ENCODE data around the gene FBXW11. TPM values are rescaled to one million over a fixed set of nuclear protein-coding genes. Genes with fewer than 3 reads are reported as not detected.

The FBXW11 gene
- total RNA-seq, 4 donors from 2014 or later = 35.9 to 111 (median 63.7) TPM

DNA sequence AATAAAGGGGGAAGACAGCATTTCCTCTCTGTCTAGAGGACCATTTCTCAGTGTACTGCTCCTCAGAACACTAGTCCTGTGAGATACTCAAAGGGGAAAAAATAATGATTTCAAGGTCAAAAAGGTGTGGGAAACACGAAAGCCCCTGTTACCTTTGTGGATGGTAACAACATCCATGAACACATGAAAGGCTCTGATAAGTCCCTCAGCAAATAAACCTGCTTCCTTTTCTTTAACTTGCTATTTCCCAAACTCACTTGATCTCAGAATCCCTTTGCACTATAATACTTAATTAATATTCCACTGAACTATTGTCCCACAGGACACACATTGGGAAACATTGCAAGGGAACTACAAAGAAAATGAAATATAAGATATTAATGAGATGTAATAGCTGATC, 155.2 kb downstream of the FBXW11 start:
- Histone ChIP-seq H3K9me3 (no peaks in the 10 kb centered on the region), H3K4me3 (no peak overlapping the region), H3K27ac (no peak overlapping the region), H3K36me3 (no peaks in the 10 kb centered on the region), H3K4me1 (no peaks in the 10 kb centered on the region), H3K27me3 (no peaks in the 10 kb centered on the region)
- DNase-seq = no peak
- intact Hi-C loops (cut with DNase I; ENCODE audit: low total_unique reads) = no loop called here
- TF ChIP-seq, protein P1, sequence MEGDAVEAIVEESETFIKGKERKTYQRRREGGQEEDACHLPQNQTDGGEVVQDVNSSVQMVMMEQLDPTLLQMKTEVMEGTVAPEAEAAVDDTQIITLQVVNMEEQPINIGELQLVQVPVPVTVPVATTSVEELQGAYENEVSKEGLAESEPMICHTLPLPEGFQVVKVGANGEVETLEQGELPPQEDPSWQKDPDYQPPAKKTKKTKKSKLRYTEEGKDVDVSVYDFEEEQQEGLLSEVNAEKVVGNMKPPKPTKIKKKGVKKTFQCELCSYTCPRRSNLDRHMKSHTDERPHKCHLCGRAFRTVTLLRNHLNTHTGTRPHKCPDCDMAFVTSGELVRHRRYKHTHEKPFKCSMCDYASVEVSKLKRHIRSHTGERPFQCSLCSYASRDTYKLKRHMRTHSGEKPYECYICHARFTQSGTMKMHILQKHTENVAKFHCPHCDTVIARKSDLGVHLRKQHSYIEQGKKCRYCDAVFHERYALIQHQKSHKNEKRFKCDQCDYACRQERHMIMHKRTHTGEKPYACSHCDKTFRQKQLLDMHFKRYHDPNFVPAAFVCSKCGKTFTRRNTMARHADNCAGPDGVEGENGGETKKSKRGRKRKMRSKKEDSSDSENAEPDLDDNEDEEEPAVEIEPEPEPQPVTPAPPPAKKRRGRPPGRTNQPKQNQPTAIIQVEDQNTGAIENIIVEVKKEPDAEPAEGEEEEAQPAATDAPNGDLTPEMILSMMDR (IDR thresholded peaks at IDR 0.05) = no peak

DNA sequence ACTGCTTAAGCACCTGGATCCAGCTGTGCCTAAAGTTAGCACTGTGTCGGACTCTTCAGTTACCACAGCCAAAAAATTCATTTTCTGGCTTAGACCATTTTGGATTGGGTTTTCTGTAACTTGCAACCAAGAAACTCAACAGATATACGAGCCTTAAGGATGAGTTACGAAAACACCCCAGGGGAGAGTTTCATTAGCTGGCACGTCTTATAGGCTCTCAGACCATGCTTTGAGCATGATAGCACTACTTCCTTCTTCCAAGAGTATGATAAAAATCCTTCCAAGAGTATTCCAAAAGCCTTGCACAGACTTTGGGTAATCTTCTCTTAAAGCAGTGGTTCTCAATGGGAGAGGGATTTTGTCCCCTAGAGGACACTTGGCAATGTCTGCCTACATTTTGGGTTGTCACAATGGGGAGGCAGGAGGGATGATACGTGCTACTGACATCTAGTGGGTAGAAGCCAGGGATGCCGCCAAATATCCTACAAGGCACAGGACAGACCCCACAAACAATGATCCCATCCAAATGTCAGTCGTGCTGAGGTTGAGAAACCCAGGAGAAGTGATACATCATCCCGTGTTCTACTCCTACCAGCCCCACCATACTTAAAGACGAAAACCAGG, 156.0 kb downstream of the FBXW11 start:
- no peak overlapping the region for H3K27ac ChIP-seq
- DNase-seq = peak in 1 of 2 donors; percentile 26
- no peaks in the 10 kb centered on the region for H3K9me3 ChIP-seq
- no peaks in the 10 kb centered on the region for H3K27me3 ChIP-seq
- no peaks in the 10 kb centered on the region for H3K4me1 ChIP-seq
- H3K36me3 ChIP-seq = no peaks in the 10 kb centered on the region
- intact Hi-C loops (cut with DNase I; ENCODE audit: low total_unique reads) = no loop called here
- TF ChIP-seq, protein P1 (IDR thresholded peaks at IDR 0.05) = peak in 1 of 4 experiments; percentile 12
- no peak for TF ChIP-seq POLR2A (IDR thresholded peaks at IDR 0.05)
- H3K4me3 ChIP-seq = no peak overlapping the region

DNA sequence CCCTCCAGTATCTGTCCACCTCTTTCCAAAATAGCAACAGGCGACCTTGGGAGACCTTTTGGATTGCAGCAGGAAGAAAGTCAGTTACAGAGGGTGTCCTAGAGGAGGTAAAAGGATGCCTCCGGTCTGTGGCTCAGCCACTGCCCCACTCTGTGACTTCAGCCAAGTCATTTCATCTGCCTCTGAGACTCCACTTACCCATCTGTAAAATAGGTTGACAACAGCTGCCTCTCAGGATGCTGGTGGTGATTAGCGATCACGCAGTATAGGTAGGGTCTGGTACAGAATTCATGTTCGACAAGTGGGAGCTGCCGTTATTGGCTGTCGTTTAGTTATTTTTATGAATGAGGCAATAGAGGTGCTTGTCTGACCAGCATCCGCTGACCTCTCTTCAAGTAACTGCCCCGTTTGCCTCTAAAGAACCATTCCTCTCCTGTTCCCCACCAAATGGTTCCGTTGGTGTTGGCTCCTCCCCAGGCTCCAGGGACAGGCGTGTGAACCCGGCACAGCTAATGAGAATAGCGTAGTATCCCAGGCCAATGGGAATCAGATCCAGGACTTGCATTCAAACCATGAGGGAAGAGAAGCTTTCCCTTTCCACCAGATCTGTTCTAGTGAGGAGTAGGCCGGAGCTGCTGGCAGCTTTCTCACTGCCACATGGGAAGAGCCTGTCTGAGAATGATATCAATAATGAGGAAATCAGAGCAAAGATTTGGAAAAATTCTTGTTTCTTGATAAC, 156.7 kb downstream of the FBXW11 start:
- Histone ChIP-seq H3K4me3 (no peak overlapping the region), H3K9me3 (no peaks in the 10 kb centered on the region), H3K27ac (no peak overlapping the region), H3K4me1 (no peaks in the 10 kb centered on the region), H3K27me3 (no peaks in the 10 kb centered on the region), H3K36me3 (no peaks in the 10 kb centered on the region)
- intact Hi-C loops (cut with DNase I; ENCODE audit: low total_unique reads) = no loop called here
- TF ChIP-seq POLR2A (IDR thresholded peaks at IDR 0.05) = no peak
- TF ChIP-seq, protein P1 (IDR thresholded peaks at IDR 0.05) = no peak
- DNase-seq = peak in 1 of 2 donors; percentile 47

DNA sequence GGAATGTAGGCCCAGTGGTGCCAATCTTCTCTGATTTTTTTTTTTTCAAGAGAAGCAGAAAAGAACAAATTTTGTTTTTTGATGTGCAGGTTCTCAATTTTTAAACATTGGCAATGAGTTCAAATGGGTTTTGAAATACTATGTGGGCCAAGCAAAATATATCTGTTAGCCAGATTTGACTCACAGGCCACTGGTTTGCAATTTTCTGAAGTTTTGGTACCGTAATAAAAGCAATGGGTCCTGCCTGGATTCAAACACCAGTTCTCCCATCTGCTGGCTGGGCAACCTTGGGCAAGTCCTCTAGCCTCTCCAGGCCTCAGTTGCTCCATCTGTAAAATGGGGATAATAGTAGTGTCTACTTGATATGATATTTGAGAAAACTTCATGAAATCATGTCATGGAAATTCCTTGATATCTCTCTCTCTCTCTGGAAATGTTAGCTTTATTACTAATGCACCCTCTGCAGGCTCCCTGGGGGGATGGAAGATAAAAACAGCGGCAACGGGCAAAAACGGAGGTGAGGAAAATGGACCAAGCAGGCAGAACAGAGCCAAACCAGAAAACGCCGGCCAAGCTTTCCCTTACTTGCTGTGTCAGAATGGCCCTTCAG, 157.4 kb downstream of the FBXW11 start:
- H3K27me3 ChIP-seq = no peaks in the 10 kb centered on the region
- intact Hi-C loops (cut with DNase I; ENCODE audit: low total_unique reads) = no loop called here
- no peaks in the 10 kb centered on the region for H3K4me1 ChIP-seq
- H3K4me3 ChIP-seq = no peak overlapping the region
- no peak for TF ChIP-seq POLR2A (IDR thresholded peaks at IDR 0.05)
- TF ChIP-seq, protein P1 (IDR thresholded peaks at IDR 0.05) = no peak
- no peak for DNase-seq
- H3K36me3 ChIP-seq = no peaks in the 10 kb centered on the region
- no peak overlapping the region for H3K27ac ChIP-seq
- no peaks in the 10 kb centered on the region for H3K9me3 ChIP-seq

DNA sequence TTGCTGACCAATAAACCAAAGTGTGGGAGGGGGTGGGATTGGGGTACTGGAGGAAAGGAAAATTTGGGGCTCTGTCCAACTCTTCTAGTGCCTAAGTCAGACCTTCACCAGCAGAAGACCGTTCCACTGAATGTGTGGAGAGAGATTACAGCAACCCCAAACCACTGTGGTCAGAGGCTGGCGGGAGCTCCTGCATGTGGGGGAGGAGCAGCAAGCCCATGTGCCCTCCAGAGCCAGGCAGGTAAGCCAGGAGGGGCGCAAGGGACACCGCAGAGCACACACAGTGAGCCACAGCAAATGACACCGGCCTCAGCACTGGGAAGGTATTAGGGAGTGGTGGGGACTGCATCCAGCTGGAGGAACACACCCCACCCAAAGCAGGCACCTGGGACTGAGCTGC, 158.0 kb downstream of the FBXW11 start:
- Histone ChIP-seq H3K27me3 (no peaks in the 10 kb centered on the region), H3K36me3 (no peaks in the 10 kb centered on the region), H3K4me1 (no peaks in the 10 kb centered on the region), H3K9me3 (no peaks in the 10 kb centered on the region), H3K4me3 (no peak overlapping the region), H3K27ac (no peak overlapping the region)
- TF ChIP-seq, protein P1 (IDR thresholded peaks at IDR 0.05) = no peak
- TF ChIP-seq POLR2A (IDR thresholded peaks at IDR 0.05) = no peak
- intact Hi-C loops (cut with DNase I; ENCODE audit: low total_unique reads) = no loop called here
- no peak for DNase-seq
